Brain microvascular endothelial cell (primary cell): Measurements from ENCODE around the gene TRUB2.

Source experiments
- DNase-seq: peaks from one replicate; pipeline ENCODE4 v3.0.0-alpha.2; 2020
- H3K27ac ChIP-seq: fragments of 250-450 bp; sonication (Bioruptor Pico); 2 replicates; pipeline ENCODE4 v1.5.1; 2020; ENCODE audit warnings: mild to moderate bottlenecking, moderate library complexity
- H3K27me3 ChIP-seq: fragments of 250-450 bp; sonication (Bioruptor Pico); replicated peaks from 2 replicates; pipeline ENCODE4 v1.5.1; 2020; ENCODE audit warnings: mild to moderate bottlenecking
- H3K36me3 ChIP-seq: fragments of 250-450 bp; sonication (Bioruptor Pico); replicated peaks from 2 replicates; pipeline ENCODE4 v1.5.1; 2020; ENCODE audit warnings: mild to moderate bottlenecking
- H3K4me3 ChIP-seq: 2 replicates; pipeline ENCODE4 v1.5.1; 2011; ENCODE audit warnings: low read depth, mild to moderate bottlenecking, control low read depth, low read length, moderate library complexity
- in situ Hi-C: cut with HindIII; loops from 2 replicates; pipeline ENCODE4 v1.10.0; 2017; ENCODE audit warnings: low sequenced_read_pairs, low pct_ligation_motif_present
- TF ChIP-seq, protein P1 (sequence below): IDR thresholded peaks from 2 replicates; pipeline ENCODE4 v1.5.1; 2011; ENCODE audit warnings: low read depth, mild to moderate bottlenecking, moderate library complexity, low read length, control low read depth, inconsistent platforms; ENCODE audit errors: missing control alignments

Gene TRUB2

DNA sequence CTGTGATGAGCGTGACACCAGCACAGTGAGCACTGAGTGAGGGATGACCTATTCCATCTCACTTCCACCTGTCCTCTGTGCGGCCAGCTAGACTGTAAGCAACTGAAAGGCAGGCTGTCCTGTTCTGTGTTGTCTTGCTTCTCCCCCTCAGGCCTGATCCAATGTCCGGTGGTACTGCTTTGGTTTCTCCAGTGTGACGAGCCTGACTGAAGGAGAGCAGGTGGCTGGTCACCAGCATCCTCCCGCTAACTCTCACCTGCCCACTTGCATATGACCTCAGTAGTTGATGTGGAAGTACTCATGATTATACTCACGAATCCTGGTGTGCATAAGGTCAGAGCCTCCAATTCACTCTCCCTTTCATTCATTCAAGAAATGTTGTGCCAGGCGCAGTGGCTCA lies 15.7 kb upstream of the TRUB2 start:
- TF ChIP-seq, protein P1, sequence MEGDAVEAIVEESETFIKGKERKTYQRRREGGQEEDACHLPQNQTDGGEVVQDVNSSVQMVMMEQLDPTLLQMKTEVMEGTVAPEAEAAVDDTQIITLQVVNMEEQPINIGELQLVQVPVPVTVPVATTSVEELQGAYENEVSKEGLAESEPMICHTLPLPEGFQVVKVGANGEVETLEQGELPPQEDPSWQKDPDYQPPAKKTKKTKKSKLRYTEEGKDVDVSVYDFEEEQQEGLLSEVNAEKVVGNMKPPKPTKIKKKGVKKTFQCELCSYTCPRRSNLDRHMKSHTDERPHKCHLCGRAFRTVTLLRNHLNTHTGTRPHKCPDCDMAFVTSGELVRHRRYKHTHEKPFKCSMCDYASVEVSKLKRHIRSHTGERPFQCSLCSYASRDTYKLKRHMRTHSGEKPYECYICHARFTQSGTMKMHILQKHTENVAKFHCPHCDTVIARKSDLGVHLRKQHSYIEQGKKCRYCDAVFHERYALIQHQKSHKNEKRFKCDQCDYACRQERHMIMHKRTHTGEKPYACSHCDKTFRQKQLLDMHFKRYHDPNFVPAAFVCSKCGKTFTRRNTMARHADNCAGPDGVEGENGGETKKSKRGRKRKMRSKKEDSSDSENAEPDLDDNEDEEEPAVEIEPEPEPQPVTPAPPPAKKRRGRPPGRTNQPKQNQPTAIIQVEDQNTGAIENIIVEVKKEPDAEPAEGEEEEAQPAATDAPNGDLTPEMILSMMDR, result no peak
- no peaks in the 10 kb centered on the region for H3K27me3 ChIP-seq
- H3K4me3 ChIP-seq, result no peak overlapping the region
- no peak for DNase-seq
- H3K36me3 ChIP-seq, result peaks cover 20% of the 10 kb centered on the region
- in situ Hi-C loops, result no loop called here
- H3K27ac ChIP-seq, result no peak overlapping the region

DNA sequence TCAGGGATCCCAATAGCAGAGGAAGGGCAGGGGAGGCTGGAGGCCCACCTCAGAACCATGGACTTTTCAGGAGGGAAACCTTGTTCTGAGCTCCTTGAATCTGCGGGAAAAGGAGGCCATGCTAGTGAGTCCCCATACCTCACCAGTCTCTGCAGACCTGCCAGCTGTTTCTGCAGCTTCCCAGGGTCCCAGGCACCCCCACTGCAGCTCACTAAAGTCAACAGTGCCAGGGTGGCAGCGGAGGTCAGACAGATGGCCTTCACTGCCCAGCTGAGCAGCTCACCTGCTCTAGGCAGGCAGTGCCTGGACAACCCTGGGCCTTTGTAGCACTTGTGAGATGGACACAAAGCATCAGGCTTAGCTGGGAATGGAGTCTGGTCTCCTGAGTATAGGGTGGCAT lies 13.7 kb upstream of the TRUB2 start:
- Histone ChIP-seq H3K36me3 (peaks cover 23% of the 10 kb centered on the region), H3K4me3 (no peak overlapping the region), H3K27ac (no peak overlapping the region), H3K27me3 (no peaks in the 10 kb centered on the region)
- no peak for DNase-seq
- TF ChIP-seq, protein P1, result no peak
- in situ Hi-C loops, result no loop called here

DNA sequence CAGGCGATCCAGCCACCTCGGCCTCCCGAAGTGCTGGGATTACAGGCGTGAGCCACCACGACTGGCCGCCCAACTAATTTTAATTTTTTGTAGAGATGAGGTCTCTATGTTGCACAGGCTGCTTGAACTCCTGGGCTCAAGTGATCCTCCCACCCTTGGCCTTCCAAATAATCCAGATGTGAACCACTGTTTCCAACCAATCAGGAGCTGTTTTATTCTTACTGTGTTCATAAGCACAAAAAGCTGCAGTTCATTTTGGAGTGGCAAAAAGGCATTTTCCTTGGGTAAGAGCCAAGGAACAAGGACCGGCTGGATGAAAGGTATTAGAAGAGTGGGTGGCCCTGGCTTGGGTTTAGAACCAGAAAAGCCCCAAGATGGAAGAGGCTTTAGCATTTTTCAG lies 12.9 kb upstream of the TRUB2 start:
- Histone ChIP-seq H3K4me3 (no peak overlapping the region), H3K36me3 (peaks cover 24% of the 10 kb centered on the region), H3K27me3 (no peaks in the 10 kb centered on the region), H3K27ac (no peak overlapping the region)
- no peak for DNase-seq
- TF ChIP-seq, protein P1, result no peak
- in situ Hi-C loops, result no loop called here

DNA sequence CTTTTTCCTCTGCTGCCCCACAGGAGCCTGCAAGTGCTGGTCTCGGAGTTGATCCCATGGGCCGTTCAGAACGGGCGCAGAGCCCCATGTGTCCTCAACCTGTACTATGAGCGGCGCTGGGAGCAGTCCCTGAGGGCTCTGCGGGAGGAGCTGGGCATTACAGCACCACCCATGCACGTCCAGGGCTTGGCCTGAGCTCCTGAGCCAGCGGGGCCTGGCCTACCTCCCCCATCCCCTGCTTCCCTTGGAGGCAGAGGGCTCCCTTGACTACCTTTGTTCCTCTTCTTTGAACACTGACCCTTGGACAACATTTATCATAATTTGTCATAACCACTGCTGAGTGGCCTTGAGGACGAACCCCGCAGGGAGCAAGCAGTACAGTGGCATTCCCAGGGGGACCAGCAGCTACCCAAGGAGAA lies 11.2 kb upstream of the TRUB2 start:
- DNase-seq, result no peak
- in situ Hi-C loops, result no loop called here
- Histone ChIP-seq H3K36me3 (peaks cover 24% of the 10 kb centered on the region), H3K4me3 (no peak overlapping the region), H3K27me3 (no peaks in the 10 kb centered on the region), H3K27ac (no peak overlapping the region)
- TF ChIP-seq, protein P1, result no peak

DNA sequence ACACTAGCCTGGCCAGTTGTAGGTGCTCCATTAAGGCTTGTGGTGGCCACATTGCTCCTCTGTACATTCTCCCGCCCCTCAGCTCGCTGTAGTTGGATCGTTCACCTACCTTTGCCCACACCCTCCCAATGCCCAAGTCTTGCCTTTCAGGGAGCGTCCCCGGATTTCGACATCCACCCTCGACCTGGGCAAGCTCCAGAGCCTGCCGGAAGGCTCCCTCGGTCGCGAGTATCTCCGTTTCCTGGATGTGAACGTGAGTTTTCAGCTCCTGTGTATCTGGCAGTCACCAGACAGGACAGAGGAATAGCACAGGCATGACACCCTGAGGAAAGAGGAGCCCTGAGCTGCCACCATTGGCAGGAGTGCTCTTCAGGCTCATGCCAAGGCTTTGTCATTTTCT lies 3.4 kb upstream of the TRUB2 start:
- no peak overlapping the region for H3K27ac ChIP-seq
- no peak for DNase-seq
- peaks cover 30% of the 10 kb centered on the region for H3K36me3 ChIP-seq
- in situ Hi-C loops, result no loop called here
- TF ChIP-seq, protein P1, result no peak
- no peak overlapping the region for H3K4me3 ChIP-seq
- no peaks in the 10 kb centered on the region for H3K27me3 ChIP-seq

DNA sequence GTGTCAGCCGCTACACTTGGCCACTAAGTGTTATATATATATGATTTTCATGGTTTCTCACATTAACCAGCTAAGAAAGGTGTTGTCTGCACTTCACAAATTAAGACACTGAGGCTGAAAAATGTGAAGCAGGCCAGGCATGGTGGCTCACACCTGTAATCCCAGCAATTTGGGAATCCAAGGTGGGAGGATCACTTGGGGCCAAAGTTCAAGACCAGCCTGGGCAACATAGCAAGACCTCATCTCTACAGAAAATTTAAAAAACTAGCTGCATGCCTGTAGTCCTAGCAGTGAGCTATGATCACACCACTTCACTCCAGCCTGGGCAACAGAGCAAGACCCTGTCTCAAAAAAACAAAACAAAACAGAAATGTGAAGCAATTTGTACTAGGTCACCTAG lies 2.2 kb upstream of the TRUB2 start:
- TF ChIP-seq, protein P1, result no peak
- H3K36me3 ChIP-seq, result peaks cover 30% of the 10 kb centered on the region
- no peak for DNase-seq
- in situ Hi-C loops, result no loop called here
- no peak overlapping the region for H3K27ac ChIP-seq
- no peak overlapping the region for H3K4me3 ChIP-seq
- no peaks in the 10 kb centered on the region for H3K27me3 ChIP-seq
